GM12878 (cell line): Measurements from ENCODE around the gene KDSR. TPM values are rescaled to one million over a fixed set of nuclear protein-coding genes. Genes with fewer than 3 reads are reported as not detected.

Experiments used
- ASH2L ChIP-seq: fragments of 300-600, 200-600 bp; sonication (generic); IDR thresholded peaks from 2 replicates; pipeline ENCODE4 v1.6.1; 2017; ENCODE audit warnings: low read depth, mild to moderate bottlenecking, borderline replicate concordance
- ATF2 ChIP-seq: IDR thresholded peaks from 2 replicates; pipeline ENCODE4 v1.6.1; 2012; ENCODE audit warnings: low read length, inconsistent platforms
- BHLHE40 ChIP-seq, 2 experiments: fragments of 450-650 bp in 1 of 2; IDR thresholded peaks; 2 replicates each; pipeline ENCODE4 v1.6.1; 2011 to 2017; ENCODE audit warnings: low read depth in 2 of 2, borderline replicate concordance in 1 of 2, improper control_type of control experiment in 1 of 2, low read length in 1 of 2, mild to moderate bottlenecking in 1 of 2
- CEBPB ChIP-seq, 2 experiments: fragments of 150-350 bp in 1 of 2; IDR thresholded peaks; 2 replicates each; pipeline ENCODE4 v1.6.1; 2012 to 2014; ENCODE audit warnings: low read depth in 2 of 2, low read length in 2 of 2, borderline replicate concordance in 1 of 2, inconsistent platforms in 1 of 2
- CHD2 ChIP-seq: IDR thresholded peaks from 2 replicates; pipeline ENCODE4 v1.6.1; 2011; ENCODE audit warnings: low read depth, low read length, improper control_type of control experiment, borderline replicate concordance
- CTCF ChIP-seq, 3 experiments: IDR thresholded peaks in 2 of 3; conservative IDR thresholded peaks in 1 of 3; 2 replicates each; pipeline ENCODE4 v1.5.1; 2011; ENCODE audit warnings: low read depth in 3 of 3, low read length in 3 of 3, mild to moderate bottlenecking in 3 of 3, control low read depth in 2 of 3, moderate library complexity in 2 of 3, inconsistent platforms in 1 of 3, mixed read lengths in 1 of 3; ENCODE audit not compliant: control insufficient read depth in 2 of 3, insufficient read depth in 1 of 3; ENCODE audit errors: extremely low read depth in 1 of 3
- E4F1 ChIP-seq: fragments of 450-650 bp; IDR thresholded peaks from 2 replicates; pipeline ENCODE4 v1.6.1; 2018; ENCODE audit warnings: borderline replicate concordance, mild to moderate bottlenecking; ENCODE audit not compliant: partially characterized antibody
- FOS ChIP-seq: IDR thresholded peaks from 3 replicates; pipeline ENCODE4 v1.6.1; 2011; ENCODE audit warnings: borderline replicate concordance; ENCODE audit not compliant: insufficient read length; ENCODE audit errors: extremely low read depth
- GABPA ChIP-seq: IDR thresholded peaks from 2 replicates; pipeline ENCODE4 v1.6.1; 2014; ENCODE audit warnings: antibody characterized with exemption, low read depth, mild to moderate bottlenecking, inconsistent platforms
- JUND ChIP-seq: IDR thresholded peaks from 2 replicates; pipeline ENCODE4 v1.6.1; 2012; ENCODE audit warnings: low read depth, mild to moderate bottlenecking, low read length, improper control_type of control experiment, moderate library complexity
- MEF2B ChIP-seq: fragments of 450-650 bp; IDR thresholded peaks from 2 replicates; pipeline ENCODE4 v1.6.1; 2018; ENCODE audit warnings: mild to moderate bottlenecking, moderate library complexity; ENCODE audit not compliant: partially characterized antibody, poor library complexity, severe bottlenecking
- NBN ChIP-seq: fragments of 450-650 bp; IDR thresholded peaks from 2 replicates; pipeline ENCODE4 v1.6.1; 2016
- NFXL1 ChIP-seq: fragments of 450-650 bp; IDR thresholded peaks from 2 replicates; pipeline ENCODE4 v1.6.1; 2017; ENCODE audit warnings: antibody characterized with exemption, mild to moderate bottlenecking, borderline replicate concordance
- PBX3 ChIP-seq: IDR thresholded peaks from 2 replicates; pipeline ENCODE4 v1.6.1; 2011; ENCODE audit warnings: mild to moderate bottlenecking, low read depth, low read length, moderate library complexity; ENCODE audit not compliant: insufficient replicate concordance
- SMAD1 ChIP-seq: fragments of 450-650 bp; IDR thresholded peaks from 2 replicates; pipeline ENCODE4 v1.6.1; 2018; ENCODE audit warnings: mild to moderate bottlenecking, low read depth; ENCODE audit not compliant: partially characterized antibody
- SMAD5 ChIP-seq: IDR thresholded peaks from 2 replicates; pipeline ENCODE4 v1.6.1; 2016; ENCODE audit warnings: antibody characterized with exemption, low read depth
- SPI1 ChIP-seq: IDR thresholded peaks from 2 replicates; pipeline ENCODE4 v1.6.1; 2011; ENCODE audit warnings: low read depth, mild to moderate bottlenecking, low read length, moderate library complexity, borderline replicate concordance; ENCODE audit not compliant: insufficient read depth
- polyA plus RNA-seq, 11 experiments: library from polyadenylated mRNA; depleted of rRNA in 4 of 11; unstranded in 6 of 11; stranded (reverse) in 5 of 11; fragments of >200 nt; fragmentation: Nextera tagmentation in 4 of 11; fragmentation: Illumina TruSeq in 1 of 11; extraction: Ambion mirVana in 4 of 11; extraction: Trizol in 1 of 11; gene quantifications; 1 replicate in 1 of 11; 2 replicates in 10 of 11; pipeline versions ENCODE4 v1.2.1 to v1.2.3, GENCODE V29; 2011 to 2016; ENCODE audit warnings: inconsistent platforms in 2 of 11, missing spikeins in 2 of 11, low read depth in 1 of 11
- total RNA-seq, 4 experiments: library from RNA; depleted of rRNA in 3 of 4; stranded (reverse); fragments of >200 nt in 3 of 4; fragmentation: Illumina TruSeq in 1 of 4; extraction: Trizol in 1 of 4; gene quantifications; 2 replicates each; pipeline versions ENCODE4 v1.2.1 to v1.2.3, GENCODE V29; 2013 to 2021
- TF ChIP-seq, protein P1 (sequence below): fragments of 150-350 bp; IDR thresholded peaks from 2 replicates; pipeline ENCODE4 v1.6.1; 2014; ENCODE audit warnings: mild to moderate bottlenecking, low read depth, low read length

Gene KDSR
- total and polyA plus RNA-seq, 10 of the 15 experiments (the other 5 are each of a cell fraction or from before 2014, with no cell fraction given): 5.2 to 25.9 (median 14.3) TPM

- no peak for TF ChIP-seq E4F1
- TF ChIP-seq CTCF (IDR thresholded peaks at IDR 0.05 in 2 of 3, conservative IDR thresholded peaks at IDR 0.05 in 1 of 3; ENCODE audit: control insufficient read depth in 2 of 3, extremely low read depth in 1 of 3, insufficient read depth in 1 of 3, low read depth in 3 of 3, low read length in 3 of 3): no peak
- TF ChIP-seq SMAD1: no peak
- TF ChIP-seq SPI1: no peak
- TF ChIP-seq CHD2: 0 out of 2 replicates have a peak, but pooled peaks have one; percentile 35
- no peak for TF ChIP-seq JUND
- no peak for TF ChIP-seq CEBPB (IDR thresholded peaks at IDR 0.05; ENCODE audit: borderline replicate concordance in 1 of 2, low read depth in 2 of 2, low read length in 2 of 2)
- TF ChIP-seq GABPA: no peak
- peak; percentile 27 to 53; a peak in 1 of 4 replicates for TF ChIP-seq BHLHE40 (IDR thresholded peaks at IDR 0.05; ENCODE audit: borderline replicate concordance in 1 of 2, low read depth in 2 of 2, low read length in 1 of 2)
- TF ChIP-seq PBX3: no peak
- TF ChIP-seq MEF2B: peak; percentile 64
- TF ChIP-seq, protein P1, sequence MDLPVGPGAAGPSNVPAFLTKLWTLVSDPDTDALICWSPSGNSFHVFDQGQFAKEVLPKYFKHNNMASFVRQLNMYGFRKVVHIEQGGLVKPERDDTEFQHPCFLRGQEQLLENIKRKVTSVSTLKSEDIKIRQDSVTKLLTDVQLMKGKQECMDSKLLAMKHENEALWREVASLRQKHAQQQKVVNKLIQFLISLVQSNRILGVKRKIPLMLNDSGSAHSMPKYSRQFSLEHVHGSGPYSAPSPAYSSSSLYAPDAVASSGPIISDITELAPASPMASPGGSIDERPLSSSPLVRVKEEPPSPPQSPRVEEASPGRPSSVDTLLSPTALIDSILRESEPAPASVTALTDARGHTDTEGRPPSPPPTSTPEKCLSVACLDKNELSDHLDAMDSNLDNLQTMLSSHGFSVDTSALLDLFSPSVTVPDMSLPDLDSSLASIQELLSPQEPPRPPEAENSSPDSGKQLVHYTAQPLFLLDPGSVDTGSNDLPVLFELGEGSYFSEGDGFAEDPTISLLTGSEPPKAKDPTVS: no peak
- no peak for TF ChIP-seq NBN
- TF ChIP-seq FOS: no peak
- TF ChIP-seq ATF2: no peak
- no peak for TF ChIP-seq NFXL1
- TF ChIP-seq SMAD5: no peak
- no peak for TF ChIP-seq ASH2L
Observed at GRCh38 chr18:63299837-63300745, 66.9 kb downstream of the KDSR start (continued).
